Measurements from ENCODE around the gene HBG1. TPM values are rescaled to one million over a fixed set of nuclear protein-coding genes. Genes with fewer than 3 reads are reported as not detected.

The HBG1 gene
- total RNA-seq, 4 donors from 2014 or later, result not detected

DNA sequence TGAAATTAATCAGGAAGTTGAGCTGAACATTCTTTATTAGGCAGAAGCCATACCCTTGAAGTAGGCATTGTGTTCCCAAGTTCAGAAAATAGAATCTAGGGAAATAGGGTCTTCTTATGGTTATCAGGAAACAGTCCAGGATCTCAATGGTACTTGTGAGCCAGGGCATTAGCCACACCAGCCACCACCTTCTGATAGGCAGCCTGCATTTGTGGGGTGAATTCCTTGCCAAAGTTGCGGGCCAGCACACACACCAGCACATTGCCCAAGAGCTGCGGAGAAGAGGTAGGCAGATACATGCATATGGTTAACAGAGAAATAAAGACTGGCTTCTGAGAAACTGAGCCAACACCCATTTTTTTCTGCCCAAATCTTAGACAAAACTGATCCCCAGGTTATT is 16.8 kb downstream of the HBG1 start:
- no peaks in the 10 kb centered on the region for H3K36me3 ChIP-seq
- intact Hi-C loops (cut with DNase I), result no loop called here
- H3K27me3 ChIP-seq, result no peaks in the 10 kb centered on the region
- no peaks in the 10 kb centered on the region for H3K4me1 ChIP-seq
- H3K4me3 ChIP-seq, result no peak overlapping the region
- H3K27ac ChIP-seq, result no peak overlapping the region
- WGBS, 2 donors, result 84 to 100% methylated on average over 2 of the region's 2 CpGs
- H3K9me3 ChIP-seq, result no peaks in the 10 kb centered on the region
- no peak for TF ChIP-seq POLR2A (IDR thresholded peaks at IDR 0.05)
- TF ChIP-seq, protein P1, sequence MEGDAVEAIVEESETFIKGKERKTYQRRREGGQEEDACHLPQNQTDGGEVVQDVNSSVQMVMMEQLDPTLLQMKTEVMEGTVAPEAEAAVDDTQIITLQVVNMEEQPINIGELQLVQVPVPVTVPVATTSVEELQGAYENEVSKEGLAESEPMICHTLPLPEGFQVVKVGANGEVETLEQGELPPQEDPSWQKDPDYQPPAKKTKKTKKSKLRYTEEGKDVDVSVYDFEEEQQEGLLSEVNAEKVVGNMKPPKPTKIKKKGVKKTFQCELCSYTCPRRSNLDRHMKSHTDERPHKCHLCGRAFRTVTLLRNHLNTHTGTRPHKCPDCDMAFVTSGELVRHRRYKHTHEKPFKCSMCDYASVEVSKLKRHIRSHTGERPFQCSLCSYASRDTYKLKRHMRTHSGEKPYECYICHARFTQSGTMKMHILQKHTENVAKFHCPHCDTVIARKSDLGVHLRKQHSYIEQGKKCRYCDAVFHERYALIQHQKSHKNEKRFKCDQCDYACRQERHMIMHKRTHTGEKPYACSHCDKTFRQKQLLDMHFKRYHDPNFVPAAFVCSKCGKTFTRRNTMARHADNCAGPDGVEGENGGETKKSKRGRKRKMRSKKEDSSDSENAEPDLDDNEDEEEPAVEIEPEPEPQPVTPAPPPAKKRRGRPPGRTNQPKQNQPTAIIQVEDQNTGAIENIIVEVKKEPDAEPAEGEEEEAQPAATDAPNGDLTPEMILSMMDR (IDR thresholded peaks at IDR 0.05), result no peak
- DNase-seq, result no peak

DNA sequence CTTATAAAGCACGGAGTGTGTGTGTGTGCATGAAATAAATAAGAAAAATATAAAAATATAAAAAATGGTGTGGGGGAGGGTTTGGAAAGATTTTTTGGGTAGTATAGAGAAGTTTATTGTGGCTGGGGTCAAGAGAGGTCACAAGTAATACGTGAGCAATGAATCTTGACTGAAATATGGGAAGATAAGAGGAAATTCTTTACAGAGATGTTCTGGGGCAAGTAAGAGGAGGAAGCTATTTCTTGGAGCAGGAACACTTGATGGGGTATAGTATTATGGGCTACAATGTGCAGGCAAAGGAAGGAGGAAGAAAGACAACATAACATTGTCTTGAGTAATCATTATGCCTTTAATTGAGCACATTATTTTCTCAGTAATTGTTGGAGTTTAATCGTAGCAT is 17.5 kb downstream of the HBG1 start:
- no peaks in the 10 kb centered on the region for H3K36me3 ChIP-seq
- H3K4me1 ChIP-seq, result no peaks in the 10 kb centered on the region
- no peaks in the 10 kb centered on the region for H3K9me3 ChIP-seq
- no peak for DNase-seq
- H3K4me3 ChIP-seq, result no peak overlapping the region
- intact Hi-C loops (cut with DNase I), result no loop called here
- H3K27ac ChIP-seq, result no peak overlapping the region
- H3K27me3 ChIP-seq, result no peaks in the 10 kb centered on the region
- WGBS, 2 donors, result 62 to 65% methylated on average over 3 of the region's 3 CpGs
- TF ChIP-seq, protein P1 (IDR thresholded peaks at IDR 0.05), result no peak
- no peak for TF ChIP-seq POLR2A (IDR thresholded peaks at IDR 0.05)

DNA sequence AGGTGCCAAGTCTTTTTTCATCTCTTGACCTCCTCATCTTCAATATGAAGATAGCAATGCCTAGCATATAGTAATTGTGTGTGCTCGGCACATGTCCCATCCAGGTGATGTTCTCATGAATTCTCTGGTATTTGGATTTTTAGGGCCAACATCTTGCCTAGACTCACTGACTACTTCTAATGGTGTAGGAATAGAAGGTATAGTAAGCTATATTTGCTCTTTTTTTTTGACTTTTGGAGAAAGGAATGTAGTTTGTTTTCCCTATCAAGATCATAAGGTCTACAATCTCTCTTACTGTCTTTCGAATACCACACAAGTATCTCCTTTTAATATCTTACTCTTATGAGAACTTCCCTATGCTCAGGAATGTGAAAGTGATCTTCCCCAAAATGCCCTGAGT is 18.5 kb downstream of the HBG1 start:
- TF ChIP-seq POLR2A (IDR thresholded peaks at IDR 0.05), result no peak
- TF ChIP-seq, protein P1 (IDR thresholded peaks at IDR 0.05), result no peak
- Histone ChIP-seq H3K4me1 (no peaks in the 10 kb centered on the region), H3K36me3 (no peaks in the 10 kb centered on the region), H3K4me3 (no peak overlapping the region), H3K27me3 (no peaks in the 10 kb centered on the region), H3K9me3 (no peaks in the 10 kb centered on the region), H3K27ac (no peak overlapping the region)
- DNase-seq, result no peak
- intact Hi-C loops (cut with DNase I), result no loop called here
- WGBS, 2 donors, result 85 to 92% methylated on average over 2 of the region's 2 CpGs

DNA sequence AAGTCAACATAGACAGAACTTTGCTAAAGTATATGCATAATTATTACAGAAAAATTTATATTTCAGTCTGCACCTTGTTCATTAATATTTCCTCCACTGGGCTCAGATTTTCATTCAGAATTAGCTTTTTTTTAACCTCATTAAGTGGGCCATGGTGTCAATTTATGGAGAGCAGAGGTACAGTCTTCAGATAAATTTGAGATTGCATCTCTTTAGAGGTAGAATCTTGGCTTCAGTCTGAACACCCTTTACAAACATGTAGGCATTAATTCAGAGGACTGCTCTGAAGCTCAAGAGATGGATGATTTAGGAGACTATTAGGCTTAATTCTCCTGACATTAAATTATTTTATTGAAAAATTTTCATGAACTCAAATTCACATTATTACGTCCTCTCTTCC is 19.4 kb downstream of the HBG1 start:
- Histone ChIP-seq H3K27me3 (no peaks in the 10 kb centered on the region), H3K9me3 (no peaks in the 10 kb centered on the region)

DNA sequence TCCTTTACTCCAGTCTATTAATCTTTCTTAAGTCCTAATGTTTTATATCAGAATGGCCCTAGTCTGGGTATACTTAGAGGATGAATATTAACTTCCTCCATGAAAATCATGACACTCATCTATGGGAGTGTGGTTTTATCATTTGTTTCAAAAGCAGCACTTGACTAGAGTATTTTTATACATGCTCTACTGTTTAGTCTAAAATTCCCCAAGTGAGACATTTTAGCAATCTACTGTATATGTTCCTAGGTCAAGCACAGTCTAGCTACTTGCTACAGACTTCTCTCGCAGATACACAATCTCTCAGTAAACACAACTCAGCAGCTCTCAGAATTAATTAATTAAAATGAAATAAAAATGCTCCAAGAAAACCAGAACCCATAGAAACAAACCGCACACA is 19.9 kb downstream of the HBG1 start:
- H3K4me3 ChIP-seq, result no peak overlapping the region
- H3K9me3 ChIP-seq, result no peaks in the 10 kb centered on the region
- intact Hi-C loops (cut with DNase I), result no loop called here
- TF ChIP-seq, protein P1 (IDR thresholded peaks at IDR 0.05), result no peak
- TF ChIP-seq POLR2A (IDR thresholded peaks at IDR 0.05), result no peak
- WGBS, 2 donors, result 70 to 74% methylated on average over 2 of the region's 2 CpGs
- no peaks in the 10 kb centered on the region for H3K27me3 ChIP-seq
- no peaks in the 10 kb centered on the region for H3K36me3 ChIP-seq
- no peaks in the 10 kb centered on the region for H3K4me1 ChIP-seq
- DNase-seq, result no peak
- H3K27ac ChIP-seq, result no peak overlapping the region

More for the DNA sequence above, 19.4 kb downstream of the HBG1 start:
- no peak for DNase-seq
- intact Hi-C loops (cut with DNase I), result no loop called here
- WGBS, 2 donors, result 76 to 90% methylated on average over 1 of the region's 1 CpG
- H3K36me3 ChIP-seq, result no peaks in the 10 kb centered on the region
- H3K4me3 ChIP-seq, result no peak overlapping the region
- no peak for TF ChIP-seq POLR2A (IDR thresholded peaks at IDR 0.05)
- TF ChIP-seq, protein P1 (IDR thresholded peaks at IDR 0.05), result no peak
- H3K27ac ChIP-seq, result no peak overlapping the region
- no peaks in the 10 kb centered on the region for H3K4me1 ChIP-seq

All from esophagus squamous epithelium (tissue), 5 donors.